ENCODE results near the gene KRTAP10-2.
"Not testable (repeated sequence)": the region's sequence is repeated elsewhere in the genome, so short reads cannot be mapped to it uniquely, and the experiment has no call there.

The KRTAP10-2 gene, protein sequence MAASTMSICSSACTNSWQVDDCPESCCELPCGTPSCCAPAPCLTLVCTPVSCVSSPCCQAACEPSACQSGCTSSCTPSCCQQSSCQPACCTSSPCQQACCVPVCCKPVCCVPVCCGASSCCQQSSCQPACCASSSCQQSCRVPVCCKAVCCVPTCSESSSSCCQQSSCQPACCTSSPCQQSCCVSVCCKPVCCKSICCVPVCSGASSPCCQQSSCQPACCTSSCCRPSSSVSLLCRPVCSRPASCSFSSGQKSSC

DNA sequence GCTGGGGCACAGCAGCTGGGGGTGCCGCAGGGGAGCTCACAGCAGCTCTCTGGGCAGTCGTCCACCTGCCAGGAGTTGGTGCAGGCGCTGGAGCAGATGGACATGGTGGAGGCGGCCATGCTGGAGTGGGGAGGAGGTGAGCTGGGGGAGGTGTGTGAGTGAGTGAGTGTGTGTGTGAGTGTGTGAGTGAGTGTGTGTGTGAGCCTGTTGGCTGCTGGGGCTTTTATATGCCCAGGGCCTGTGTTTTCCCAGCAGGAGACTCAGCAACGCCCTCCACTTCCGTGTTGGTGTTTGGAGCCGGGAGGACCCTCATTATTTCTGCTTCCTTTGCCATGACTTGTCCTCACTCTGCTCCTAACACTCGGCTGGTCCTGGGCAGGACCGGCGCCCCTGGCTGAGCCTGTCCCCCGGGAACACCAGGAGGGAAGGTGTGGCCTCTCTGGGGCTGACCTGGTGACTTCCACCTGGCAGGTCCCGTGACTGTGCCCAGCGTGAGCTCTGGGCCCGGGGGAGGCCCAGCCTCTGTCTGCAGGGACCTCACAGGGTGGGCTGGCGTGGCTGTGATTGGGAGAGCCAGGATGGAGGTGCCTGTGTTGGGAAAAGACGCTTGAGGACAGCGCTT lies at the start of gene KRTAP10-2:
KRTAP10-2 (minus strand) TSS at position 166 of the 622 bp plus-strand sequence; CDS start at position 119, 47 bp downstream.
- no peak for DNase-seq (ENCODE audit: low read depth in 2 of 2)

DNA sequence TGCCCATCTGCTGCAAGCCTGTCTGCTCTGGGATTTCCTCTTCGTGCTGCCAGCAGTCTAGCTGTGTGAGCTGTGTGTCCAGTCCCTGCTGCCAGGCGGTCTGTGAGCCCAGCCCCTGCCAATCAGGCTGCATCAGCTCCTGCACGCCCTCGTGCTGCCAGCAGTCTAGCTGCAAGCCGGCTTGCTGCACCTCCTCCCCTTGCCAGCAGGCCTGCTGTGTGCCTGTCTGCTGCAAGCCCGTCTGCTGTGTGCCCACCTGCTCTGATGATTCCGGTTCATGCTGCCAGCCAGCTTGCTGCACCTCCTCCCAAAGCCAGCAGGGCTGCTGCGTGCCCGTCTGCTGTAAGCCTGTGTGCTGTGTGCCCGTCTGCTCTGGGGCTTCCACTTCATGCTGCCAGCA lies 49.8 kb upstream of the KRTAP10-2 start:
- DNase-seq (ENCODE audit: low read depth in 2 of 2), result not testable (repeated sequence)

DNA sequence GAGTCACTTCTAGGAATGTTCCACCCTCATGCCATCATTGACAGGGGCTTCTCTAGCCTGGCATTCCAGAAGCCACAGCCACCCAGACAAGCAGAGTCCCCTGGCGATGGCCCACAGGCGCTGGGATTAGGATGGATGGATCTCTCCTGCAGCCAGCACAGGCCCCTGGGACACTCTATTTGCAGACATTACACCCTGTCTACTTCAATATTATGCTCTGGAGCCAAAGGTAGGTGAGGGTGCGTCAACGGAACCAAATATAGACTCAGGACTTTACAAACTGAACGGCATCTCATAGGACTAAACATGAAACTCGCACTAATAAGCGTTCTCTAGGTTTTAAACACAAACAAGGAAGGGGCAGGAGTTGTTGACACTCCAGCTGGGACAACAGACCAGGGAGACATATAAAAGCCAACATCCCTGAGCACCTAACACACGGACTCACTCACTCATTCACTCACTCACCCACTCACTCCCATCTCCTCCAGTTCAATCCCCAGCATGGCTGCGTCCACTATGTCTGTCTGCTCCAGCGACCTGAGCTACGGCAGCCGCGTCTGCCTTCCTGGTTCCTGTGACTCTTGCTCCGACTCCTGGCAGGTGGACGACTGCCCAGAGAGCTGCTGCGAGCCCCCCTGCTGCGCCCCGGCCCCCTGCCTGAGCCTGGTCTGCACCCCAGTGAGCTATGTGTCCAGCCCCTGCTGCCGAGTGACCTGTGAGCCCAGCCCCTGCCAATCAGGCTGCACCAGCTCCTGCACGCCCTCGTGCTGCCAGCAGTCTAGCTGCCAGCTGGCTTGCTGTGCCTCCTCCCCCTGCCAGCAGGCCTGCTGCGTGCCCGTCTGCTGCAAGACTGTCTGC lies 49.0 kb upstream of the KRTAP10-2 start, which contains the start of gene KRTAP10-7:
KRTAP10-7 (plus strand) TSS at position 480 of the 861 bp plus-strand sequence; CDS start at position 505, 25 bp downstream.
- not testable (repeated sequence) for DNase-seq (ENCODE audit: low read depth in 2 of 2)

DNA sequence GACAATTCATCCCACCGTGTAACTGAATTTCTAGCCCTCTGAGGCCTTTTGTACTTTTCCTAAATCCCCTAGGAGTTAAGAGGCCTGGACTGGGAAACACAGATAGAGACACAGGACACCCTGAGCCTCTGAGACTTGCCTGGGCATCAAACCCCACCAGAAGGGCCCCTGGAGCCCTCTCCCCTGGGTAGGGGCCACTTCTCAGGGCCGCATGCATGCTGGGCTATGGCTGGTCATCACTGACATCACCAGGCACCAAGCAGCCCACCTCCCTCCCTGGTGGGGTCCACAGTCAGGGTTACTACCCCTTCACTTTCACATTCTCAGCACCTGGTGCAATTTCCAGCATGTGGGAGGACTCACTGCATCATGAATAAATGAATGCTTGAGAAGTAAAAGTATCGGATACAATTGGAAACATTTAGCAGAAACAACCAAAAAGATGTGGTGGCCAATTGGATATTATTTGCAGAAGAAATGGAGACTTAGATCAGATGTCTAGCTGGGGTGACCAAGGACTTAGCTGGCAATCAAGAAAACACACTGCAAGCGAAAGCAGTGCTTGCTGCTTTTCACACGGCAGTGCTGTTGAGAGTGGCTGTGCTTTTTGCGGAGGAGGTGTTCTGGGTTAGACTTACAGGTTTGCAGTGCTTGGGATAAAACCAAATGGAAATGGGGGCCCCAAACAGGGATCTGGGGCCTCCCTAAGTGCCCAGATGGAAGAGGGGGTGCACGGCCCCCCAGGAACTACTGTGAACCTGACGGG lies 48.1 kb upstream of the KRTAP10-2 start:
- DNase-seq (ENCODE audit: low read depth in 2 of 2), result no peak

DNA sequence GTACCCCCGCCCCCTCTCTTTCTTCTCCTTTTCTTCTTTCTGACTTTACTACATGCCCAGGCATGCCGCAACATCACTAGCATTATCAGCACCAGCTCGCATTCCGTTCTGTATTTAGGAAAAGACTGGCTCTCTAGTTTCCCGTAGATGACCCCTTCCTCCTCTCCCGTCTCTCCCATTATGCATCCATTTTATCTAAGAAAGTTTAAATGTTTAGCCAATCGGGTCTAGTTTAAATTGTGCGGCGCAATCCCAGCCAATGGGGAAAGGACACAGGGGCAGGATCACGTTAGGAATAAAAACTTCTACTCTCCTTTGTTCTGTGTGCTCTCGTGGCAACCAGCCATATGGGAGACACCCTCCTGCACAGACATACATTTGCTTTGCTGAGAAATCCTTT lies 46.8 kb upstream of the KRTAP10-2 start:
- no peak for DNase-seq (ENCODE audit: low read depth in 2 of 2)

- DNase-seq (ENCODE audit: low read depth in 2 of 2), result no peak
Measured at GRCh38 chr21:44596068-44596725, 44.9 kb upstream of the KRTAP10-2 start.

- no peak for DNase-seq (ENCODE audit: low read depth in 2 of 2)
Measured at GRCh38 chr21:44595524-44595923, 44.2 kb upstream of the KRTAP10-2 start.

- DNase-seq (ENCODE audit: low read depth in 2 of 2), result no peak
Measured at GRCh38 chr21:44594406-44594916, 43.2 kb upstream of the KRTAP10-2 start.

GRCh38 chr21:44593598-44594405 lies 42.5 kb upstream of the KRTAP10-2 start:
- no peak for DNase-seq (ENCODE audit: low read depth in 2 of 2)

GRCh38 chr21:44592446-44593311 lies 41.4 kb upstream of the KRTAP10-2 start, which contains the start of gene KRTAP10-6:
Gene KRTAP10-6, minus strand, starts transcription at chr21:44592505. Its CDS starts 21 bp downstream, at chr21:44592484.
- DNase-seq (ENCODE audit: low read depth in 2 of 2), result no peak

GRCh38 chr21:44591801-44592130 lies 40.5 kb upstream of the KRTAP10-2 start:
- DNase-seq (ENCODE audit: low read depth in 2 of 2), result not testable (repeated sequence)

- DNase-seq (ENCODE audit: low read depth in 2 of 2), result not testable (repeated sequence)
Measured at GRCh38 chr21:44590897-44591800, 39.8 kb upstream of the KRTAP10-2 start.

DNA sequence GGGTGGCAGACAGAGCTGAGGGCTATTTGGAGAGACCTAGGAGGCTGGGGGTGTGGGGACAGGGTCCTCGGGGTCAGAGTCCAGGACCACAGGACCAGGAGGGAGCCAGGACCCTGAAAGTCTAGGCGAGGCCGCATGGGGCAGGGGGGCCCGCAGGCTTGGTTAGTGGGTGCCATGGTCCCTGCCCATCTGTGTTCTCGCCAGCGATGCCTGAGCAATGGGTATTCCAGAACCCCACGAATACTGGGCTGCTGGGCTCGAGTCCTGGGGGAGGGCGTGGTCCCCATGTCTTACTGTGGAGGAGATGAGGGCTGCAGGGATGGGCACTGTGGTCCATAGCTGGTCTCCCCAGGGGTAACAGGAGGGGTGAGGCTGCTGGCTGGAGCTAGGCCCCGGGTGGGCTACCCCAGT lies 39.0 kb upstream of the KRTAP10-2 start:
- DNase-seq (ENCODE audit: low read depth in 2 of 2), result no peak

- no peak for DNase-seq (ENCODE audit: low read depth in 2 of 2)
Measured at GRCh38 chr21:44589586-44590305, 38.4 kb upstream of the KRTAP10-2 start.

- DNase-seq (ENCODE audit: low read depth in 2 of 2), result no peak
Measured at GRCh38 chr21:44589094-44589493, 37.8 kb upstream of the KRTAP10-2 start.

- DNase-seq (ENCODE audit: low read depth in 2 of 2), result no peak
Measured at GRCh38 chr21:44585892-44586291, 34.6 kb upstream of the KRTAP10-2 start.

GRCh38 chr21:44583800-44584147 lies 32.5 kb upstream of the KRTAP10-2 start:
- DNase-seq (ENCODE audit: low read depth in 2 of 2), result no peak

Measured in stimulated activated CD4-positive, alpha-beta T cell treated with anti-CD3 and anti-CD28 coated beads, Interleukin-1b, Interleukin-23, amount 100 ng/mL, for 1 hour (primary cell).